AG09319 (cell line): ENCODE measurements around the gene TRIM62.

Experiments used
- DNase-seq: peaks from one replicate; pipeline ENCODE4 v3.0.0-alpha.2; 2010; ENCODE audit warnings: low read depth; ENCODE audit errors: extremely low read depth
- TF ChIP-seq, protein P1 (sequence below): IDR thresholded peaks from 2 replicates; pipeline ENCODE4 v1.5.1; 2011; ENCODE audit warnings: low read depth, mild to moderate bottlenecking, inconsistent platforms, low read length, moderate library complexity

Gene TRIM62

DNA sequence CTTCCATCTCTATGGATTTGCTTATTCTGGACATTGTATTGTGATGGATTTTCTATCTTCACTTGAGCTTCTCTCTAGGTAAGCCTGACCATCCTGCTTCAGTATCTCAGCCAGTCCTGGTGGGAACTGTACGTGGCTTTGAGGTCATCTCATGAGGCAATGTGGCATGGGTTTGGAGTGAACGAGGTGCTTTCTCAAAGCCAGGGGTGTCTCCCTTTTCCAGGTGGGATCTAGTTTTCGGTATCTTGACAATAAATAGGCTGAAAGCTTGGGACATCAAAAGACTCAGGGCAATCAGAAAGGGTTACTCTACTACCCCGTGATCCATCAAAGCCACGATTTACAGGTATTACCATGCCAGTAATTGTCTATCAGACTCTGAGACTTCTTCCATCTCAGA is 60.1 kb downstream of the TRIM62 start:
- DNase-seq, result no peak
- TF ChIP-seq, protein P1, sequence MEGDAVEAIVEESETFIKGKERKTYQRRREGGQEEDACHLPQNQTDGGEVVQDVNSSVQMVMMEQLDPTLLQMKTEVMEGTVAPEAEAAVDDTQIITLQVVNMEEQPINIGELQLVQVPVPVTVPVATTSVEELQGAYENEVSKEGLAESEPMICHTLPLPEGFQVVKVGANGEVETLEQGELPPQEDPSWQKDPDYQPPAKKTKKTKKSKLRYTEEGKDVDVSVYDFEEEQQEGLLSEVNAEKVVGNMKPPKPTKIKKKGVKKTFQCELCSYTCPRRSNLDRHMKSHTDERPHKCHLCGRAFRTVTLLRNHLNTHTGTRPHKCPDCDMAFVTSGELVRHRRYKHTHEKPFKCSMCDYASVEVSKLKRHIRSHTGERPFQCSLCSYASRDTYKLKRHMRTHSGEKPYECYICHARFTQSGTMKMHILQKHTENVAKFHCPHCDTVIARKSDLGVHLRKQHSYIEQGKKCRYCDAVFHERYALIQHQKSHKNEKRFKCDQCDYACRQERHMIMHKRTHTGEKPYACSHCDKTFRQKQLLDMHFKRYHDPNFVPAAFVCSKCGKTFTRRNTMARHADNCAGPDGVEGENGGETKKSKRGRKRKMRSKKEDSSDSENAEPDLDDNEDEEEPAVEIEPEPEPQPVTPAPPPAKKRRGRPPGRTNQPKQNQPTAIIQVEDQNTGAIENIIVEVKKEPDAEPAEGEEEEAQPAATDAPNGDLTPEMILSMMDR, result no peak

DNA sequence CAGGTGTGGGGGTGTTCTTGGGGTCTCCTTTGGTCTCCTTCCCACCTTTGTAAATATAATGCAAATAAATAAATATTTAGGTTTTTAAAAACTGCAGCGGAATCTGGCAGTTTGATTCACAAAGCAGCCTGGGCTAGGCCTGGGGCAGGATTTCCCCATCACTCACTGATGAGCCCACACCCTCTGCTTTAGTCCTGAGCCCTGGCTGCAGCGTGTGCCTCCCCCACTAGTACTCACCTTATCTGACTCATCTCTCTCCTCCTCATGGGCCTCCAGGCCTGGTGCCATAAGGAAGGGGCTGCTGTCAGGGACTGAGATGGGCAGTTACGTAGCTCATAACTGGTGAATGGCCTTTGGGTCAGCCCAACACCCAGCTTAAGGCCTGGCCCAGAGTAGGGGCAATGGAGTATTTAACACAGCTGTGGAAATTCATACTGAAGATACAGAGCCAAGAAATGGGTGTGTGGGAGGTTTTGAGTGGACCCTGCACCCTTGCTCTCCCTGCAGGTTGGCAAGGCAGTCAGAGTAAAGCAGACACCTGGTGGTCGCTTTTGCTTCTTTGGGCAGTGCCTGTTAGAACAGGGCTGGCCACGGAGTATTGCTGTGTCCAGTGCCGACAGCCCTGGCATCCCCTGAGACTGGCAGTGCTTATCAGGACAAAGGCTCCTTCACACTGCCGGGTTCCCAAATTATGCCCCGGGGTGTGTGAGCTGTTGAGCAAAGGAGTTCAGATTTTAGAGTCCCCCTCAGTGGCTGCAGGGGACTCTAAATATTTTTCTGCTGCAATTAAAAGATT is 61.2 kb downstream of the TRIM62 start:
- DNase-seq, result no peak
- TF ChIP-seq, protein P1, result no peak

DNA sequence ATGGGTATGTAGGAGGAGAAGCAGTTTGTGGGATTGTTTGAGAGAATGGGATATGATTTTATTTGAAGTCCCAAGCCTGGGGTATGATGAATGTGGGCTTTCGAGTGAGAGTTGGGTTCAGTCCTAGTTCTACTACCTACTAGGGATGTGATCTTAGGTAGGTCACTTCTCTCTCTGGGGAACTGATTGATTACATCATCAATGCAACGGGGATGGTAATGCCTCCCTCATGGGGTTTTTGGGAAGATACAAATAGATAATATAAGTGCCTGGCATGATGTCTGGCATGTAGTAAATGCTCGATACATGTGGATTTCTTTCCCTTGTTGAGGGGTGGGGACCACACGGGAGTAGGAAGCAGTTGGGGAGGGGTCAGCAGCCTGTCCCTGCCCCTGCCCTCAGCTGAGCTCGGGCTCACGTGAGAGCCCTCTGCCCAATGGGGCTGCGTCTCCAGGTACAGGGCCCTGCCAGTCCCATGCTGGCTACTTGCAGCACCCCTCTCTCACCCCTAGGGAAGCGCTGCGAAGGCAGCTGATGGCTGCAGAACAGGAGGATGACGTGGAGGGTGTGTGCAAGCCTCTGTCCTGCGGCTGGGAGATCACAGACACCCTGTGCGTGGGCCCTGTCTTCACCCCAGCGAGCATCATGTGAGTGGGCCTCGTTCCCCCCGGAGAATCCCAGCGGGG is 62.2 kb downstream of the TRIM62 start:
- TF ChIP-seq, protein P1, result no peak
- DNase-seq, result no peak

DNA sequence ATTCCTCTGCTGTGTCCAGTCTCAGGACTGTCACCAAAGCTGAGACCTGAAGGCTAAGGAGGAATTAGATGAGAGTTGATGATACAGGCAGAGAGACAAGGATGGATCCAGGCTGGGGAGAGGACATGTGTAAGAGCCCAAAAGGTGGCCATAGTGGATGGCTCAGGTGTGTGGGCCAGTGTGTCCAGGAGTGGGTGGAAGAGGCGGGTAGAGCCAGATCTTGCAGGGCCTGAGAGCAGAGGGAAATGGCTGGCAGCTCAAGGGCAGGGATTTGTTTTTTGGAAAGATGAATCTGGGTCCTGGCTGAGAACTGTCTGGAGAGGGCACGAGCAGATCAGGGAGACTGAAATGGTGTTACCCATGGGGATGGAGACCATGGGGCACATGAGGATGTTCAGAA is 62.8 kb downstream of the TRIM62 start:
- TF ChIP-seq, protein P1, result no peak
- DNase-seq, result no peak

DNA sequence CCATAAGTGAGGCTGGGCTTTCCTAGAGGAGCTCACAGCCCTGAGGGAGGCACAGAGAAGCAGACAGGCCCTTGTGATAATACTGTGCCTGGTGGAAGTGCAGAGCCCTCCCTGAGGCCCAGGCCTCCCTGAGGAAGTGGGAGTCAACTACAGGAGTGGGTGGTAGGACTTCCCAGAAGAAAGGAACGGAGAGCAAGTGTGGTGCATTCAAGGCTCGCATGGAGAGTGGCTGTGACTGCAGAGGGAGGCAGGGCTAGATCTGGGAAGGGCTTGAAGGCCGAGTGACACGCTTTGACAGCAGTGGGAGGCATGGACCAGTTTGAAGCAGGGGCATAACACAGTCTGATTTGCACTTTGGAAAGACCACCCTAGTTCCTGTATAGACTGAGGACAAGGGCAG is 63.6 kb downstream of the TRIM62 start:
- TF ChIP-seq, protein P1, result no peak
- DNase-seq, result no peak

DNA sequence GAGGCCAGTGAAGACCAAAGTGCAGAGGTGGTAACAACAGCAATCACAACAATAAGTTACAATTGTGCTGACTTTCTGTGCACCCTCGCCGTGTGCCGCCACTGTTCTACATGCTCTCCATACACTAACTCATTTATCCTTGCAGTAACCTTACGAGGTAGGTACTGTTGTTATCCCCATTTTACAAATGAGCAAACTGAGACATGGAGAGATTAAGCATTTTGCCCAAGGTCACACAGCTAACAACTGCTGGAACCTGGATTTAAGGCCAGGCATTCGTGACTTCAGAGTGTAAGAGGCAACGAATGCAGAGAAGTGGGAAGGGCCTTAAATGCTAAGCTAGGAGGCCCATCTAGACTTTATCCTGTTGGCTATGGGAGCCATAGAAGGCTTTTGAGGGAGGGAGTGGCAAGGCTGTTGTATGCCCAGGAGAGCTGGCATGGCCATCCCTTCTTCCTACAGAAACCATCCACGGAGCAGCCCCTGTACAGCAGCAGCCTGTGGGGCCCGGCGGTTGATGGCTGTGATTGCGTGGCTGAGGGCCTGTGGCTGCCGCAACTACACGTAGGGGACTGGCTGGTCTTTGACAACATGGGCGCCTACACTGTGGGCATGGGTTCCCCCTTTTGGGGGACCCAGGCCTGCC is 64.3 kb downstream of the TRIM62 start:
- DNase-seq, result no peak
- TF ChIP-seq, protein P1, result no peak

DNA sequence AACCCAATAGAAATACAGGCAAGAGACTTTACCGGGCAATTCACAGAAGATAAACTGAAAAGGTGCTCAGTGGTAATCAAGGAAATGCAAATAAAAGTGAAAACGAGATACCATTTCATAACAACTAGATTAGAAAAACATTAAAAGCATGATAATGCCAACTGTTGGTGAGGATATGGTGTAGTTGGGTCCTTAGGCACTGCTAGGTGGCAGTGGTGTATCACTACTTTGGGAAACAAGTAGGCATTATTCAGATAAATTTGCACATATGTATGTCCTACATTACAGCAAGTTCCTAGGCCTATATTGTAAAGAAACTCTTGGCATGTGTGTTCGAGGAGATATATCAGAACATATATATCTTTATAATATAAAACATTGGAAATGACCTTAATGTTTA is 69.9 kb downstream of the TRIM62 start:
- TF ChIP-seq, protein P1, result peak; percentile 33
- no peak for DNase-seq
